ENCODE results near the gene SLC7A10.
A peak's percentile ranks its signal among the peaks of the same experiment; 100 is the strongest.

Gene SLC7A10

GRCh38 chr19:33225458-33225926 is at the start of gene SLC7A10:
TSS of gene SLC7A10 (minus strand) at chr19:33225850. CDS start at chr19:33225703, 147 bp downstream.
- no peak for DNase-seq

DNA sequence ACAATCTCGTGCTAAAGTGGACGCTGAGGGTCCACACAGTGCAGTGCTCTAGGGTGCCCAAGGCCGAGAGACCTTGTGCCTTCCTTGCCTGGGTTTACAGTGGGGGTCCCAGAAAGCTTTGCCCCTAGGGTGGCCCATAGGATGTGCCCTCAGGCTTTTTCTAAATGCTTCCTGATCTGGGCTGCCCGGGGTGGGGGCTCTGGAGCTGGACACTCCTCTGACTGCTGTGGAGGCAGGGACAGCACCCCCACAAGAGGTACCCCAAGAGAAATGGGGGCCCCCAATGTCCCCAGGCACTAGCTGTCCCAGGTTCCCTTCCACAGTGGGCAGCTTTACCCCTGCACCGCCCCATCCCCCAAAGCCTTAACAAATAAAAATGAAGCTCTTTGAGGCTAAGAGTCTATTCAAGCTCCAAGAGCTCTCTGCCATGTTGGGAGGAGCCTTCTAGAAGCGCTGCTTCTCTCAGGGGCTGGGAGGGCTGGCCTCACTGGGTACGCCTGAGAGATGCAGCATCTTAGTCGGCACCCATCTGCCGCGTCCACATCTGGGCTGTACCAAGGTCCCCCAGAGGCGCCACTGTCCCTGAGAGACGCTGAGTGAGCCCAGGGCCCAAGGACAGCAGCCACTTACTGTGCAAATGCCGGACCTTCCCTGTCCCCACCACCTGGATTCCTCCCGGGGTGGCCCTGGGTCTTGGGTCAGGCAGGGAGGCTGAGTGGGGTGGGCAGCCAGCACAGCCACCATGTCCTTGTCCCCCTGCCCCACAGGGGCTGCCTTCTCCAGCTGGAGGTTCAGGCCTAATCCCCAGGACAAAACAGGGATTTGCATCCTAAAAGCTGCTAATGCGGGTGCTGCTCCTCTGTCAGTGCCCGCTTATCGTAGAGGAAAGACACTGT is 49.3 kb upstream of the SLC7A10 start:
- DNase-seq, result no peak

GRCh38 chr19:33273881-33274662 is 48.4 kb upstream of the SLC7A10 start:
- DNase-seq, result peak; percentile 23

GRCh38 chr19:33273065-33273736 is 47.6 kb upstream of the SLC7A10 start:
- no peak for DNase-seq

- no peak for DNase-seq
Measured at GRCh38 chr19:33271246-33272021, 45.8 kb upstream of the SLC7A10 start.

DNA sequence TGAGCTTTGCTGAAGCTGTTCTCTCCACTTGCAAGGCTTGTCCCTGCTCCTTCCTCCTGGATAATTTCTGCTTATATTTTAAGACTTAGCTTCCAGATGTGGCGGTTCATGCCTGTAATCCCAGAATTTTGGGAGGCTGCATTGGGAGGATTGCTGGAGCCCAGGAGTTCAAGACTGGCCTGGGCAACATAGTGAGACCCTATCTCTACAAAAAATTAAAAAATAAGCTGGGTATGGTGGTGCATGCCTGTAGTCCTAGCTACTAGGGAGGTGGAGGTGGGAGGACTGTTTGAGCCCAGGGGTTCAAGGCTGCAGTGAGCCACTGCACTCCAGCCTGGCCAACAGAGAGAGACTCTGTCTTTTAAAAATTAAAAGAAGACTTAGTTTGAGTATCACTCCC is 45.1 kb upstream of the SLC7A10 start:
- no peak for DNase-seq

DNA sequence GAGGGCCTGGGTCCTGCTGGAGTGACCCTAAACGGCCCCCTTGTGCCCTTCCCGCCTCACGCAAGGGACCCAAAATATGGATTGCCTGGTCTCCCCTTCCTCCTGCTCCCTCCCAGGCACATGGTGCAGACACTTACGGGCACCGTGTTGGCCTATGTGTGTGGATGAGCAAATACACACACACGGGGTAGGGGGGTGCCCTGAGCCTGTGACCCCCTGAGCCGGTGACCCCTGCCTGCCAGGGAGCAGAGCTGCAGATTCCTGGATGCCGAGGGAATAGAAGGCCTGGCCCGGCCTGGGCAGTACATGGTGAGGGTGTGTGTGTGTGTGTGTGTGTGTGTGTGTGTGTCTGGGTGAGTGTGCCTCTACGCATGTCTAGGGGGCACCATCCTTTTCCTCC is 43.4 kb upstream of the SLC7A10 start:
- no peak for DNase-seq

- DNase-seq, result no peak
Measured at GRCh38 chr19:33268162-33268991, 42.7 kb upstream of the SLC7A10 start.

DNA sequence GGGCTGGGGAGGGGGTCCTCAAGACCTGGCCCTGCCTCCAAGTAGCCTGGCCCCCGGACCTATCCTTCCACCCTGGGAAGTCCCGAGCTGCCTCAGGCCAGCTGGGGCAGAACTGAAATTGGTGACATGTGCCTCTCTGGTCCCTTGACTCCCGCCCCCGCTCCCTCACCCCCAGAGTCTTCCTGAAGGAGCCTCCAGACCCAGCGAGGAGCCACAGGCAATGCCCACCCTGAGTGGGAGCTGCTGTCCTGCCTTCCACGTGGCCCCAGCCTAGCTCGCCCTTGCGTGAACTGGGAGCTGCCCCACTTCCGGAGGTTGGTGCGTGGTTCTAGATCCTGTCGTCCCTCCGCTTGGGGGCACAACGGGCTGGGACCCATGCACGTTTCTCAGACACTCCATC is 42.1 kb upstream of the SLC7A10 start:
- DNase-seq, result no peak

- DNase-seq, result no peak
Measured at GRCh38 chr19:33266974-33267484, 41.4 kb upstream of the SLC7A10 start.

- DNase-seq, result no peak
Measured at GRCh38 chr19:33264881-33265445, 39.3 kb upstream of the SLC7A10 start.

DNA sequence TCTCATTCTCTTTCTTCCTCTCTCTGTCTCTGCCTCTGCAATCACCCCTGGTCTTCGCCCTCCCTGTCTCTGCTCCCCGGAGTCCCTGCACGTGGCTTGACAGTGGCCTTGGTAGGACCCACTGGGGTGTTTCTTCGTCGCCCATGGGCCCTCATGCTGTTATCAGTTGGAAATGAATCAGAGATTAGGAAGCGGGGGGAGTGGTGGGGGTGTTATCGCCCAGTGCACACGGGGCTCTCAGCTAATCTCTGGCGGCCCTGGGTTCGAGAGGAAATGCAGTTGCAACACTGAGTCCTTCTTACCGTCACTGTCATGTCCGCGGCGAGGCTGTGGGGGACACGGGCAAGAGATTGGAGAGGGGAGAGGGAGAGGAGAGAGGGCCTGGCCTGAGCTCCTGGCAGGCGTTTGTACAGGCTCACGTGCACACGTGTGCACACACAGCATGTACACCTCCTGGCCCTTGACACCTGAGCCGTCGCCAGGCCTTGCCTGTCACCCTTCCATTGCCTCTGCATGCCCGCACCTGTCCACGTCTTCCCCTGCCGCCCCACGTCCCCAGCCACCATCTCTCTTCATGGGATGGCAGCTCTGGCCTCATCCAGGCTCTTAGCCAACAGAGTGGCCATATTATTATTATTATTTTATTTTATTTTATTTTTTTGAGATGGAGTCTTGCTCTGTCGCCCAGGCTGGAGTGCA is 37.8 kb upstream of the SLC7A10 start:
- no peak for DNase-seq

DNA sequence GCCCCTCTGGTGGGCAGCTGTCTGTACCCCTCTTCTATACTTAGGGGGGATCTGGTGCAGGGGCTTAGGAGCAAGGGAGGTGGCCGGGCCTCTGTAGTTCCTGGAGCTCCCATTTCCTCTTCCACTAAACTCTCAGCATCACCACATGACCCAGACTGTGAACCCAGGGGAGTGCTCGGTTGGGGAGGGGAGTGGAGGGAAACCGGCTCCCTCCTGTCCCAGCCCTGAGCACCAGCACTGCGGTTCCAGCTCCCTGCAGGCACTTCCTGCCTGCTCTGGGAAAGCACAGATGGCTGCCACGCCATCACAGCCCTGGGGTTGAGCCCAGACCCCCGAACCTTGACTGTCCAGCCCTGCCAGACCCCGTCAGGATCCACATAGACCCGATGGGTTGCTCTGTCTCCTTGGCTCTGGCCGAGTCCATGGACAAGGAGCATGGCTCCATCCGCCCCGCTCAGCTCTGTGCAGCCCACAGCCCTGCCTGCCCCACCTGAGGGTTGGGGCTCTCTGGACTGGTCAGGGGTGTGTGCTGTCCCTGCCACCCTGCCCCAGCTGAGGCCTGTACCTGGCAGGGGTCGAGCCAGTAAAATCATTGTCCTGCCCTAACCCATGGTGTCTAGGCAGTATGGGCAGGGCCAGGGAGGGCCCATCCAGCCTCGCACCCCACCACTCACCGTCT is 36.0 kb upstream of the SLC7A10 start:
- no peak for DNase-seq

DNA sequence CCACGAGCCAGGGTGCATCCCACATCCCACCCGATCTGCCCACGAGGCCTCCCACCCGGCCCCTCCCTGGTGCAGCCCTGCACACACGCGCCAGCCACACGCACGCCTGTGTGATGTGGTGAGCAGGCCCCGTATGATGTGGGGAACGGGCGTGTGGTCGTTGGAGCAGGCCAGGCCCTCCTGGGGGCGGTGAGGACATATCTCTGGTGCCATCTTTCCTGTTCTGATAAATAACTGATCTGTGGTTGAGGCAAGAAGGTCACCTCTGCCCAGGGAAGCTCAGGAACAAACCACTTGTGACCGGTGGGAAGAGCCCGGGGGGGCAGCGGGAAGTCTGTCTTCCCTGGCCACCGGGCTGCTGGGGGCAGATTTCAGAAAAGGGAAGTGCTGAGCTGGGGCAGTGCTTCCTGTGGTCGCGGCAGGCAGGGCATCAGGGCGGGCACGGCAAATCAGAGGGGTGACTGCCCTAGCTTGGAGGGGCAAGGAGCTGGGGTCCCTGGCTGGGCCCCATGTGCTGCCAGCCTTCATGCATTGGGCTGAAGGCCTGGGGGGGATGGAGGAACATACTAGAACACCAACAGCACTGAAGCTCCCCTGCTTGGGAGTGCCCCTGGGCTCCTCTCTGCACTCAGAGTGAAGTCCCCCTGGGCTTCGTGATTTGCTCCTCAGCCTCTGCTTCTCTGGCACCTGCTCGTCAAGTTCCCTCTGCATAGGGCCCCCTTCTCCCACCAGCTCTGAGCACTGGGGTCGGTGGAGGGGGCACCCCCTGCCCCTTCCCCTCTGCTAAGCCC is 35.2 kb upstream of the SLC7A10 start:
- peak; percentile 9 for DNase-seq

DNA sequence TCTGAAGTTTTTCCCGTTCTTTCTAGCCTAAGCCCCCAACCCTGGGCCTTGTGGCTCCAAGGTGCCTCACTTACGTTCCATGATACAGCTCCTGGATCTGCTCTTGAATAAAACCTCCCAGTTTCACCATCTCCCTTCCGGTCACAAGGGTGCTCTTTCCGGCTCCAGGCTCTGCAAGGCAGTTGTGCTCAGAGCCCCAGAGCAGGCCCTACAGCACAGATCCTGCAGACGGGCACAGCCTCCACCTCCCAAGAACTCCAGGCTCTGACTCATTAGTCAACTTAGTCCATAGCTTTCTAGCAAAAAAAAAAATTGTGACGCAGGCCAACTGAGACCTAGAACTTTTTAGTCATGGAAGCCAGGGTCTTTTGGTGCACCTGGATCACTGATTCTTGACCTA is 33.9 kb upstream of the SLC7A10 start:
- no peak for DNase-seq

DNA sequence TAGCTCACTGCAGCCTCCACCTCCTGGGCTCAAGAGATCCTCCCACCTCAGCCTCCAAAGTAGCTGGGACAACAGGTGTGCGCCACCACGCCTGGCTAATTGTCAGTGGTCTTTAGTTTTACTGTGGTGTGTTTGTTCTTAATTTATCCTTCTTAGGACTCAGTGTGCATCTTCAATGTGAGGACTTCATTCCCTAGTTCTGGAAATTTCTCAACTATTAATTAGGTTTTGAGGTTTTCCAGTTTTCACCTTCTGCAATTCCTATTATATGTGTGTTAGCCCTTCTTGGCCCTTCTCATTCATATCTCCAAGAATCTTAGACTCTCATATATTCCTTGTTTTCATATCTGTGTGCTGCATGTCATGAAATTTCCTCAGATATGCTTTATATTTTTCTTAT is 32.2 kb upstream of the SLC7A10 start:
- no peak for DNase-seq

GRCh38 chr19:33256261-33256660 is 30.6 kb upstream of the SLC7A10 start:
- DNase-seq, result no peak

- DNase-seq, result no peak
Measured at GRCh38 chr19:33255781-33256180, 30.1 kb upstream of the SLC7A10 start.
